Measurements from ENCODE around the gene H2BK1.

H2BK1 gene

DNA sequence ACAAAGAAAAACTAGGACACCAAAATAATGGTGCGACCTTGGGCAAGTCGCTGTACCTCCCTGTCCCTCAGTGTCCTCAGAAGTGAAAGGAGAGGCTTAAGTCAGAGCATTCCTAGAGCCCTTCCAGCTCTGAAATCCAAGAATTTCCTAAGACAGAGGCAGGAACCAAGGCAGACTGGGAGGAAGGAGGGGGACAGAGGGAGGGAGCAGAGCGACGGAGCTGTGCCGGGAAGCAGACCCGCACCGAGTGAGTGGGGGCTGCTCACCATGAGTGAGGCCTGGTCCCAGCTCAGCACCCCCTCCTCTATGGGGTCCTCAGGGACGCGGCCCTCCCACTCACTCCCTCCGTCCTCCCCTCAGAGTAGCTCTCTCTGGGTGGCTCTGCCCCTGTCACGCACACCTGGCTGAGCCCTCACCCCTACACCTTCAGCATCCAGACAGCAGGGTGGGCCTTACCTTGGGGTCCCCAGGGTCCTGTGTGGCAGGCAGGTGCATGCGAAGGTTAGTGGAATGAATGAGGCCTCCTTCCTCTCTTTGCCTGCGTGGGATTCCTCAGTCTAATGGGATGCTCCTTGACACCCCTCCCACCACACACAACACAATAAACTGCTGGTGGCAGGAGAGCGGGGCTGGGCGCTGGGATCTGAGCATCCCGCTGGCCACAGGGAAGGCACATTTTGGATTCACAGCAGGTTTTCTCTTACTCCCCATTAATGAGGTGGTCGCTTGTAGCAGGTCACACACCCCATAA is 42.8 kb upstream of the H2BK1 start:
- no peak for DNase-seq (ENCODE audit: low read depth)
- TF ChIP-seq, protein P1, sequence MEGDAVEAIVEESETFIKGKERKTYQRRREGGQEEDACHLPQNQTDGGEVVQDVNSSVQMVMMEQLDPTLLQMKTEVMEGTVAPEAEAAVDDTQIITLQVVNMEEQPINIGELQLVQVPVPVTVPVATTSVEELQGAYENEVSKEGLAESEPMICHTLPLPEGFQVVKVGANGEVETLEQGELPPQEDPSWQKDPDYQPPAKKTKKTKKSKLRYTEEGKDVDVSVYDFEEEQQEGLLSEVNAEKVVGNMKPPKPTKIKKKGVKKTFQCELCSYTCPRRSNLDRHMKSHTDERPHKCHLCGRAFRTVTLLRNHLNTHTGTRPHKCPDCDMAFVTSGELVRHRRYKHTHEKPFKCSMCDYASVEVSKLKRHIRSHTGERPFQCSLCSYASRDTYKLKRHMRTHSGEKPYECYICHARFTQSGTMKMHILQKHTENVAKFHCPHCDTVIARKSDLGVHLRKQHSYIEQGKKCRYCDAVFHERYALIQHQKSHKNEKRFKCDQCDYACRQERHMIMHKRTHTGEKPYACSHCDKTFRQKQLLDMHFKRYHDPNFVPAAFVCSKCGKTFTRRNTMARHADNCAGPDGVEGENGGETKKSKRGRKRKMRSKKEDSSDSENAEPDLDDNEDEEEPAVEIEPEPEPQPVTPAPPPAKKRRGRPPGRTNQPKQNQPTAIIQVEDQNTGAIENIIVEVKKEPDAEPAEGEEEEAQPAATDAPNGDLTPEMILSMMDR (conservative IDR thresholded peaks at IDR 0.05; ENCODE audit: low read depth, low read length) = no peak
- no peak overlapping the region for H3K4me3 ChIP-seq (ENCODE audit: low read depth, low read length)

DNA sequence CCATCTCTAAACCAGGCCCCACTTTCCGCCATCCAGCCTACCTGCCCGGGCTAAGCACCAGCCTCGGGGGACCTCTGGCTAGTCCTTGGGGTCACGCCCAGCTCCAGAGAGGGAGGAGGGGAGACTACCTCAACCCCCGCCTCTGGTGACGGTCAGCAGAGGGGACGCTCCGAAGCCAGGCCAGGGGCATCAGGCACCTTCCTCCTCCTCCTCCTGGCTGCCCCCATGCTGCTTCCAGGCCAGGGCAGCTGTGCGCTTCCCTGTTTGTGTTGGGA is 42.2 kb upstream of the H2BK1 start:
- no peak for DNase-seq (ENCODE audit: low read depth)
- H3K4me3 ChIP-seq (ENCODE audit: low read depth, low read length) = peak overlapping the region; percentile 74
- TF ChIP-seq, protein P1 (conservative IDR thresholded peaks at IDR 0.05; ENCODE audit: low read depth, low read length) = no peak

GRCh38 chr7:151251689-151252560 is 41.6 kb upstream of the H2BK1 start:
- peak; percentile 80 for DNase-seq (ENCODE audit: low read depth)
- peak overlapping the region; percentile 74 for H3K4me3 ChIP-seq (ENCODE audit: low read depth, low read length)
- TF ChIP-seq, protein P1 (conservative IDR thresholded peaks at IDR 0.05; ENCODE audit: low read depth, low read length) = no peak

- DNase-seq (ENCODE audit: low read depth) = peak; percentile 25
- peak overlapping the region; percentile 74 for H3K4me3 ChIP-seq (ENCODE audit: low read depth, low read length)
- TF ChIP-seq, protein P1 (conservative IDR thresholded peaks at IDR 0.05; ENCODE audit: low read depth, low read length) = no peak
Observed at GRCh38 chr7:151251328-151251688, 41.0 kb upstream of the H2BK1 start.

- DNase-seq (ENCODE audit: low read depth) = no peak
- TF ChIP-seq, protein P1 (conservative IDR thresholded peaks at IDR 0.05; ENCODE audit: low read depth, low read length) = no peak
- no peak overlapping the region for H3K4me3 ChIP-seq (ENCODE audit: low read depth, low read length)
Observed at GRCh38 chr7:151250181-151251132, 40.2 kb upstream of the H2BK1 start.

DNA sequence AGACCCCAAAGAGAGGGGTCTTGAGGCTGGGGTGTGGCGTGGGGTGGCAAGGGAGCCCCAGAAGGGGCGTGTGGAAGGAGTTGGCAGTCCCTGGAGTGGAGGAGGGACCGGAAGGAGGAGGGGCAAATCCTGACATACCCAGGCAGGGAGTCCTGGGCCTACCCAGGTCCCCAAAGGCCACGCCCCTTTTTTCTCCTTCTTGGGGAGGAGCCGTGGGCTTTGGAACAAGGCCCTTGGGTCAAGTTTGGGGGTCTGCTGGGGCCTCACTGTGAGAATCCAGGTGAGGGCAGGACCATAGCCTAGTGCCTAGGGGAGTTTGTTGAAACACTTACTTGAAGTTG is 39.4 kb upstream of the H2BK1 start:
- peak overlapping the region; percentile 11 for H3K4me3 ChIP-seq (ENCODE audit: low read depth, low read length)
- TF ChIP-seq, protein P1 (conservative IDR thresholded peaks at IDR 0.05; ENCODE audit: low read depth, low read length) = no peak
- DNase-seq (ENCODE audit: low read depth) = peak; percentile 58
